ENCODE measurements around the gene DNAJC15.
A peak's percentile ranks its signal among the peaks of the same experiment; 100 is the strongest.

Gene DNAJC15

GRCh38 chr13:43154839-43155238 is 131.5 kb downstream of the DNAJC15 start:
- DNase-seq (ENCODE audit: low spot score), result no peak

DNA sequence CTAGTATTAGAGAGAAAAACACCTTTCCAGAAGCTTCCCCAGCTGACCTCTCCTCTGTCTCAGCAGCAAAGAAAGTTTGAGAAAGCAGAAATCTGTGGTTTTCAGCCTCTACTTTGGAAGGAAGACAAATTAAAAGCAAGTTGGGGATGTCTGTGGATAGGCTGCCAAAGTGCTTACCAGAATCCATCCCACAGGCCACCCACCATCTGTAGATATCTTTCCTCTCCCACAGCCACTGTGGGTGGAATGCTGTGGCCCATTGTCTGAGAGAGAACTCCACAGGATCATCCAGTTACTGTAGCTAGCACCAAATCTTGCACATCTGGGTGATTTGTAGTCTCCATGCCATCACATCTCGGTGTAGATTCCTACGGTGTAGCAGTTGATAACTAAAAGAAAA is 133.5 kb downstream of the DNAJC15 start:
- DNase-seq (ENCODE audit: low spot score), result peak; percentile 13

- no peak for DNase-seq (ENCODE audit: low spot score)
Measured at GRCh38 chr13:43157796-43158195, 134.4 kb downstream of the DNAJC15 start.

GRCh38 chr13:43158516-43158915 is 135.1 kb downstream of the DNAJC15 start:
- DNase-seq (ENCODE audit: low spot score), result no peak

- DNase-seq (ENCODE audit: low spot score), result peak; percentile 20
Measured at GRCh38 chr13:43159026-43159461, 135.7 kb downstream of the DNAJC15 start.

Data from GM03348 (cell line).